Trophoblast cell (in vitro differentiated cells and primary cell): ENCODE results near the gene PRRG2.

Experiments used
- DNase-seq, 2 donors: peaks; one replicate each; pipeline ENCODE4 v3.0.0-alpha.2; 2016
- H2AFZ ChIP-seq: 2 replicates; pipeline ENCODE4 v1.6.1; 2013; ENCODE audit warnings: low read length, moderate library complexity, mild to moderate bottlenecking; ENCODE audit not compliant: insufficient read depth, poor library complexity
- H2AK5ac ChIP-seq: 2 replicates; pipeline ENCODE4 v1.6.1; 2013; ENCODE audit warnings: mild to moderate bottlenecking, low read length
- H2BK120ac ChIP-seq: 2 replicates; pipeline ENCODE4 v1.6.1; 2013; ENCODE audit warnings: low read length, mild to moderate bottlenecking, moderate library complexity; ENCODE audit not compliant: insufficient read depth, poor library complexity
- H2BK12ac ChIP-seq: 2 replicates; pipeline ENCODE4 v1.6.1; 2013; ENCODE audit warnings: mild to moderate bottlenecking, low read length, moderate library complexity
- H2BK5ac ChIP-seq: 2 replicates; pipeline ENCODE4 v1.6.1; 2013; ENCODE audit warnings: low read length, low read depth, moderate library complexity, mild to moderate bottlenecking; ENCODE audit not compliant: poor library complexity
- H3K14ac ChIP-seq: 2 replicates; pipeline ENCODE4 v1.6.1; 2013; ENCODE audit warnings: mild to moderate bottlenecking, low read length
- H3K18ac ChIP-seq: 2 replicates; pipeline ENCODE4 v1.6.1; 2013; ENCODE audit warnings: mild to moderate bottlenecking, low read length
- H3K23ac ChIP-seq: 2 replicates; pipeline ENCODE4 v1.6.1; 2013; ENCODE audit warnings: low read length
- H3K27ac ChIP-seq: 2 replicates; pipeline ENCODE4 v1.5.1; 2013; ENCODE audit warnings: low read depth, mild to moderate bottlenecking, inconsistent platforms, low read length, moderate library complexity
- H3K27me3 ChIP-seq: 2 replicates; pipeline ENCODE4 v1.6.1; 2013; ENCODE audit warnings: inconsistent platforms, mild to moderate bottlenecking, low read length, moderate library complexity; ENCODE audit not compliant: insufficient read depth
- H3K36me3 ChIP-seq, 2 experiments: 1 replicate in 1 of 2; 2 replicates in 1 of 2; pipeline ENCODE4 v1.6.1; 2013; ENCODE audit warnings: low read length in 2 of 2, mild to moderate bottlenecking in 2 of 2, moderate library complexity in 1 of 2; ENCODE audit not compliant: insufficient read depth in 2 of 2, control insufficient read depth in 1 of 2
- H3K4ac ChIP-seq: 2 replicates; pipeline ENCODE4 v1.6.1; 2013; ENCODE audit warnings: low read depth, mild to moderate bottlenecking, low read length, moderate library complexity
- H3K4me1 ChIP-seq, 2 experiments: 1 replicate in 1 of 2; 2 replicates in 1 of 2; pipeline ENCODE4 v1.6.1; 2013; ENCODE audit warnings: low read length in 2 of 2, mild to moderate bottlenecking in 2 of 2, moderate library complexity in 1 of 2; ENCODE audit not compliant: insufficient read depth in 2 of 2, control insufficient read depth in 1 of 2
- H3K4me2 ChIP-seq: 2 replicates; pipeline ENCODE4 v1.6.1; 2013; ENCODE audit warnings: inconsistent platforms, mild to moderate bottlenecking, low read length, moderate library complexity
- H3K4me3 ChIP-seq: 2 replicates; pipeline ENCODE4 v1.5.1; 2013; ENCODE audit warnings: mild to moderate bottlenecking, low read depth, low read length, inconsistent platforms
- H3K79me1 ChIP-seq: one replicate; pipeline ENCODE4 v1.6.1; 2013; ENCODE audit warnings: low read length
- H3K79me2 ChIP-seq: 2 replicates; pipeline ENCODE4 v1.6.1; 2013; ENCODE audit warnings: low read length, mild to moderate bottlenecking; ENCODE audit not compliant: control insufficient read depth, insufficient read depth, poor library complexity
- H3K9ac ChIP-seq: 2 replicates; pipeline ENCODE4 v1.6.1; 2013; ENCODE audit warnings: mild to moderate bottlenecking, low read length
- H3K9me3 ChIP-seq: 2 replicates; pipeline ENCODE4 v1.6.1; 2013; ENCODE audit warnings: low read depth, mild to moderate bottlenecking, control low read depth, inconsistent platforms, low read length; ENCODE audit not compliant: insufficient read depth
- H4K12ac ChIP-seq: 2 replicates; pipeline ENCODE4 v1.6.1; 2013; ENCODE audit warnings: low read depth, mild to moderate bottlenecking, low read length, moderate library complexity
- H4K8ac ChIP-seq: 2 replicates; pipeline ENCODE4 v1.6.1; 2013; ENCODE audit warnings: low read depth, mild to moderate bottlenecking, low read length, moderate library complexity
- H4K91ac ChIP-seq: one replicate; pipeline ENCODE4 v1.6.1; 2013; ENCODE audit warnings: low read depth, mild to moderate bottlenecking, low read length, moderate library complexity
- WGBS: extraction: QIAGEN DNeasy Blood & Tissue Kit; methylation state at CpG from one replicate; pipeline ENCODE4 v1.1.7; 2013; ENCODE audit warnings: missing lambda C conversion rate; ENCODE audit not compliant: insufficient read length, insufficient coverage; ENCODE audit errors: extremely low coverage; 5-methylcytosine and 5-hydroxymethylcytosine counted together

The PRRG2 gene

DNA sequence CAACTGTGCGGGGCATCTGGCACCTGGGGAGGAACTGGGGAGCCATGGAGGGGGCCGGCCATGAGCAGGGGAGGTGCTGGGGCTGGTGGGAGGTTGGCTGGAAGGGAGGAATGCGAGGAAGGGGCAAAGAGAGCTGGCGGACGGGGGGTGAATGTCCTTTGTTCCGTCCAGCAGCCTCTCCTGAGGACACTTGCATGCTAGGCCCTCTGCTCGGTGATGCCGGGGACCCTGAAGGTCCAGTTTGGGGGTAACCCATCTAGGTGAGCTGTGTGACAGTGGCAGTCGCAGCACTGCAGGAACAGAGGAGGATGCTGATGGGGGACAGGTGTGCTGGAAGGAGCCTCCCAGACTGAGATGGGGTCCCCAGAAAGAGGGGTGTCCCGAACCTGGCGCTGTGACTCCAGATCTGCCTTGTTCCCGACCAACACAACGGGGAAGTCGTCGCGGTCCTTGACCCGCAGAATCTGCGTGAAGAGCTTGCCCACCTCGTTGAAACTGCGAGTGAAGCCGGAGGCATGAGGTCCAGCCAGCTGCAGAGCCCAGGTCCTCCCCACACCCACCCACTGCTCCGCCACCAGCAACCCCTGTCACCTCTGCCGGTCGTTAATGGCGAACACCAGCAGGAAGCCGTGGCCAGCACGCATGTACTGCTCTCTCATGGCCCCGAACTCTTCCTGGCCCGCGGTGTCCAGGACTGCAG, 55.3 kb downstream of the PRRG2 start:
- no CpG with 5 or more reads among the region's 30 CpGs for WGBS
- H2AFZ ChIP-seq: no peak overlapping the region
- H2BK5ac ChIP-seq: no peak overlapping the region
- no peaks in the 10 kb centered on the region for H3K9me3 ChIP-seq
- H4K12ac ChIP-seq: no peak overlapping the region
- H3K4me3 ChIP-seq: no peak overlapping the region
- H3K23ac ChIP-seq: no peak overlapping the region
- H3K36me3 ChIP-seq: peaks cover 0 to 7% of the 10 kb centered on the region in 2 experiments
- H4K8ac ChIP-seq: no peak overlapping the region
- no peak overlapping the region for H3K4me2 ChIP-seq
- H3K4ac ChIP-seq: no peak overlapping the region
- H3K9ac ChIP-seq: no peak overlapping the region
- peaks cover 13 to 25% of the 10 kb centered on the region in 2 experiments for H3K4me1 ChIP-seq
- H3K79me2 ChIP-seq: peaks cover 4% of the 10 kb centered on the region
- no peak overlapping the region for H4K91ac ChIP-seq
- no peaks in the 10 kb centered on the region for H3K27me3 ChIP-seq
- no peak overlapping the region for H3K27ac ChIP-seq
- H2AK5ac ChIP-seq: no peak overlapping the region
- H3K18ac ChIP-seq: no peak overlapping the region
- peaks cover 18% of the 10 kb centered on the region for H3K79me1 ChIP-seq
- DNase-seq: no peak
- H3K14ac ChIP-seq: no peak overlapping the region
- H2BK12ac ChIP-seq: no peak overlapping the region
- H2BK120ac ChIP-seq: no peak overlapping the region

DNA sequence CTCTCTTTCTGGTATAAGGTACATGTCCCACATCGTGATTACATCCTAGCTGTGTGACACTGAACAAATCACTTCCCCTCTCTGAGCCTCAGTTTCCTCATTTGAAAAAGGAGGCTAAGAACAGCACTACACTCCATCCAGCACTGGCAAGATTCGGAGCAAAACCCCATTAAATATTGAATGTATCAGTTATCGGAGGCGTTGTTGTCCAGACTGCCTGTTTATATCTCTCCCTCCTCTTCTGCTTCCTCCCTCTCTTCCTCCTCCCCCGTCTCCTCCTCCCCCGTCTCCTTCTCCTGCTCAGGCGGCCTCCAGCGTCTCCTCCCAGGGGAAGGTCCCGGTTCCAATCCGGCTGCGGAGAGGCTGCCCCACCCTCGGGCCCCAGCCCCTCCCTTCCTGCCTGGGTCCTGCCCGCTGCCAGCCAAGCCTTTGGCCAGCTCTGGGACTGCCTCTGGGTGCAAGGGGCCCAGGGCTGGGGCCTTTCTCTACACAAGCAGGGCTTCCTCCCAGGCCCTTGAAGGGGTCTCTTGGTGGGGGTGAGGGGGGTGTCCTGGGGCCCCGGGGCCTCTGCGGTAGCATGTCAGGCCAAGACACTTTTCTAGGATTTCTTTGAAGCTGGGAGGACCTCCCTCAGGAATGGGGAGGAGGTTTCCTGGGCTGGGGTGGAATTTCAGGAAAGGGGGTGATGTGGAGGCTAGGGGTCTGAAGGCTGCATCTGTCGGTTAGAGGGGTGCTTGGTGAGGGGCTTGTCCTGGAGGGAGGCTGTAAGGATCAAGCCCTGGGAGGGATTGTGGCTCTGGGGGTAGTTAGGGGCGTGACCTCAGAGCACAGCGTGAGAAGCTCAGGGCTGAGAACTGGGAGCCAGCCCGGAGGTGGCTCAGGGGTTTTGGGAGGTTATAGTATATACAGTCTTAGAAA, 57.0 kb downstream of the PRRG2 start:
- H3K14ac ChIP-seq: peak overlapping the region; percentile 68
- WGBS: no CpG with 5 or more reads among the region's 19 CpGs

DNA sequence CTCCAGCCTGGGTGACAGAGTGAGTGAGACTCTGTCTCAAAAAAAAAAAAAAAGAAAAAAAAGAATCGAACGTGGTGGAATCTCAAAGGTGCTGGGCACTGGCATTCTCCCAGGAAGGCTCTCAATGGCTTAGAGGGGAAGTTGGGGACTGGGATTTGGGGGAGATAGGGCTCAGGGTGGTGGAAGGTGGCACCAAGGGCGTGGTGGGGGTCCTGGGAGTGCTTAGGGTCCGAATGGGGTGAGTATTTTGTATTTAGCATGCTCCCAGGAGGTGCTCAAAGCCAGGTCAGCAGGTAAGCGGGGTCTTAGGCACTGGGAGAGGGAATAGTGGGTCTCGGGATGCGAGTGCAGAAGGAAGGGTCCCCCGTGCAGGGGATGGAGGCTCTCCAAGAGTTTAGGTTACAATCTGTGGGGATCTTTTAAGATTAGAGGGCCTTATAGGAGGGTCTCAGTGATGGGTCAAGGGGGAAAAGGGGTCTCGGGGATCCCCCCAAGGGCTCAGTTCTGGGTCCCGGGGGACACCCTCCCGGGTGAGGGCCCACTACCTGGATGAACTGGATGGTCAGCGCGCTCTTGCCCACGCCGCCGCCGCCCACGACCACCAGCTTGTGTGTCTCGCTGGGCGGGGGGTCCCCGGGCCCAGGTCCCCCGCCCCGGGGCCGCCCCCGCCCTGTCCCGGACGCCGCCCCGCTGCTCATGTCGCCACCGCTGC, 58.4 kb downstream of the PRRG2 start:
- H3K4ac ChIP-seq: peak overlapping the region; percentile 55
- H3K79me1 ChIP-seq: peaks cover 25% of the 10 kb centered on the region
- peak overlapping the region; percentile 54 for H3K18ac ChIP-seq
- WGBS: no CpG with 5 or more reads among the region's 31 CpGs
- H3K4me3 ChIP-seq: peak overlapping the region; percentile 73
- no peak overlapping the region for H2BK5ac ChIP-seq
- peak overlapping the region; percentile 45 for H3K27ac ChIP-seq
- H3K9me3 ChIP-seq: no peaks in the 10 kb centered on the region
- no peak overlapping the region for H2AFZ ChIP-seq
- H3K4me2 ChIP-seq: peak overlapping the region; percentile 85
- peak overlapping the region; percentile 57 for H3K9ac ChIP-seq
- H3K36me3 ChIP-seq: peaks cover 3 to 8% of the 10 kb centered on the region in 2 experiments
- no peak overlapping the region for H3K23ac ChIP-seq
- H3K79me2 ChIP-seq: peaks cover 18% of the 10 kb centered on the region
- H4K91ac ChIP-seq: peak overlapping the region; percentile 83
- H2BK12ac ChIP-seq: peak overlapping the region; percentile 41
- H2AK5ac ChIP-seq: peak overlapping the region; percentile 87
- H3K14ac ChIP-seq: peak overlapping the region; percentile 78
- no peaks in the 10 kb centered on the region for H3K27me3 ChIP-seq
- peak overlapping the region; percentile 64 for H4K8ac ChIP-seq
- peak overlapping the region; percentile 66 for H2BK120ac ChIP-seq
- no peak for DNase-seq
- H4K12ac ChIP-seq: peak overlapping the region; percentile 52
- peaks cover 13 to 30% of the 10 kb centered on the region in 2 experiments for H3K4me1 ChIP-seq

More for the DNA sequence above, 57.0 kb downstream of the PRRG2 start:
- Histone ChIP-seq H2BK5ac (no peak overlapping the region), H3K4me1 (peaks cover 13 to 29% of the 10 kb centered on the region in 2 experiments), H4K12ac (no peak overlapping the region), H3K23ac (no peak overlapping the region), H2BK120ac (peak overlapping the region; percentile 30), H4K8ac (peak overlapping the region; percentile 52), H4K91ac (peak overlapping the region; percentile 58), H3K79me1 (peaks cover 25% of the 10 kb centered on the region), H3K4me2 (peak overlapping the region; percentile 43), H2AFZ (peak overlapping the region; percentile 44), H2BK12ac (no peak overlapping the region), H3K79me2 (peaks cover 11% of the 10 kb centered on the region), H3K4me3 (no peak overlapping the region), H3K18ac (no peak overlapping the region), H2AK5ac (no peak overlapping the region), H3K4ac (no peak overlapping the region), H3K9me3 (no peaks in the 10 kb centered on the region), H3K27me3 (no peaks in the 10 kb centered on the region), H3K36me3 (peaks cover 0 to 7% of the 10 kb centered on the region in 2 experiments), H3K27ac (peak overlapping the region; percentile 8), H3K9ac (no peak overlapping the region)
- DNase-seq: peak; percentile 63 to 73
